Glutamatergic neuron (in vitro differentiated cells): ENCODE measurements around the gene C6orf136. TPM values are rescaled to one million over a fixed set of nuclear protein-coding genes. Genes with fewer than 3 reads are reported as not detected.
"Not testable (repeated sequence)": the region's sequence is repeated elsewhere in the genome, so short reads cannot be mapped to it uniquely, and the experiment has no call there.

Experiments used
- DNase-seq: peaks from one replicate; pipeline ENCODE4 v3.0.0; 2022
- H3K27ac Mint-ChIP-seq: one replicate; pipeline ENCODE4 v1.8.0; 2020; ENCODE audit warnings: mild to moderate bottlenecking, mixed read lengths, inconsistent platforms; ENCODE audit not compliant: unreplicated experiment
- H3K27me3 Mint-ChIP-seq: one replicate; pipeline ENCODE4 v1.8.0; 2020; ENCODE audit warnings: mild to moderate bottlenecking, moderate library complexity, mixed read lengths, inconsistent platforms; ENCODE audit not compliant: unreplicated experiment
- H3K36me3 Mint-ChIP-seq: one replicate; pipeline ENCODE4 v1.8.0; 2020; ENCODE audit warnings: mild to moderate bottlenecking, mixed read lengths, inconsistent platforms; ENCODE audit not compliant: unreplicated experiment
- H3K4me1 Mint-ChIP-seq: one replicate; pipeline ENCODE4 v1.8.0; 2020; ENCODE audit warnings: mild to moderate bottlenecking, low read depth, mixed read lengths, inconsistent platforms; ENCODE audit not compliant: unreplicated experiment
- H3K4me3 Mint-ChIP-seq: one replicate; pipeline ENCODE4 v1.8.0; 2020; ENCODE audit warnings: mild to moderate bottlenecking, mixed read lengths, inconsistent platforms; ENCODE audit not compliant: unreplicated experiment
- H3K9me3 Mint-ChIP-seq: one replicate; pipeline ENCODE4 v1.8.0; 2020; ENCODE audit warnings: mild to moderate bottlenecking, moderate library complexity, mixed read lengths, inconsistent platforms; ENCODE audit not compliant: unreplicated experiment
- long read RNA-seq: library from polyadenylated mRNA; unstranded; transcript quantifications from one replicate; pipeline ENCODE4 v2.0.0, GENCODE V29; 2020; ENCODE audit not compliant: unreplicated experiment
- total RNA-seq: library from RNA; stranded (reverse); fragmentation: NEBNext Ultra II Directional; extraction: Animal tissue kit (Norgen Biotek cat#: 25700); gene quantifications from one replicate; pipeline ENCODE4 v1.2.1, GENCODE V29; 2021; ENCODE audit not compliant: unreplicated experiment
- TF ChIP-seq, protein P1 (sequence below): fragments of 200-600 bp; sonication (generic); IDR thresholded peaks from one replicate; pipeline ENCODE4 v1.5.0; 2021; ENCODE audit not compliant: partially characterized antibody, unreplicated experiment

The C6orf136 gene, protein sequence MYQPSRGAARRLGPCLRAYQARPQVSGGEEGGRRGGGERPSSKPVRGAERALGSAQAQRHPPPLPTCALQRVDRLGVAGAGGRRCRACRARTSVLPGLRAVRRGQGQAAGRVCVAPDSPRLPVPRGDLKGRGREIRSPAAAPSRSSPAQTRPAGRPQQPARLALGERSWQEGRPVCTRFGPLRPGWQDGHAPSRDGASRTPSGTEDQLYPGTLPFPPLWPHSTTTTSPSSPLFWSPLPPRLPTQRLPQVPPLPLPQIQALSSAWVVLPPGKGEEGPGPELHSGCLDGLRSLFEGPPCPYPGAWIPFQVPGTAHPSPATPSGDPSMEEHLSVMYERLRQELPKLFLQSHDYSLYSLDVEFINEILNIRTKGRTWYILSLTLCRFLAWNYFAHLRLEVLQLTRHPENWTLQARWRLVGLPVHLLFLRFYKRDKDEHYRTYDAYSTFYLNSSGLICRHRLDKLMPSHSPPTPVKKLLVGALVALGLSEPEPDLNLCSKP
- total RNA-seq, result 13.7 TPM
- long read RNA-seq, partial matches to known transcripts, result 0 of 2 reads
- long read RNA-seq, other reads (novel, unspliced or antisense), result 2 of 2 reads

DNA sequence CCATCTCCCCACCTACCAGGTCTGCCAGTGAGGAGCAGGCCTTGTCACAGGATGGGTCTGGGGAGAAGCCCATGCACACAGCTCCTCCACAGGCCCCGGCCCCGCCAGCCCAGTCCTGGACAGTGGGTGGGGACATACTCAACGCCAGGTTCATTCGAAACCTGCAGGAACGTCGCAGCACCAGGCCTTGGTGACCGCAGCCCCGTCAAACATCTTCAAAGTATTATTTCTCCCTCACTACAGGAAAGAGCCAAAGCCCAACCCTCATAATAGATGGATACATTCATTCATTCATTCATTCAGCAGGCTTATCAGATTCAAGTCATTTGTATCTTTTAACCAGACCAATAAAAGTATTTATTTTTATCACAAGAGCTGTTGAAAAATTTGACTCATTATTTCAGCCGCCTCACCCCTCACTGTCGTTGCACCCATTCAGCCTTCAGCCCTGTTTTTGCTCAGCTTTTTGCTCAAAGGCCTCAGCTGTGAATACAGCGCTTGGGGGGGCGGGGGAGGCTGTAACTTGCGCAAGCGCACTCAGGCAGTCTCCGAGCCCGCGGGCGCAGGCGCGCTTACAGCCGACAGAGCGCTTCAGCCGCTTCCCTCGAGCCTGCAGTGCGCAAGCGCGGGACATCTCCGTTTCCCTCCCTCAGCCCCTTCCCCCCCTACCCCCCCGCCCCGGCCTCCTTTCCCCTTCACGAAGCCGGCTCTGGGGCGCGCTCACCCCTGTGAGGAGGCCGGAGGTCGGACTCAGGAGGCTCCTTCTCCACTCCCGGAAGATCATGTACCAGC, at the start of gene C6orf136:
TSS of gene C6orf136 (plus strand) at position 684 of the 792 bp plus-strand sequence. CDS start at position 783, 99 bp downstream.
- Mint-ChIP-seq H3K4me3 (peak within 1 kb of the TSS; percentile 88), H3K27me3 (peaks cover 8% of the 10 kb centered on the region), H3K4me1 (peaks cover 11% of the 10 kb centered on the region), H3K9me3 (peaks cover 9% of the 10 kb centered on the region), H3K36me3 (no peaks in the 10 kb centered on the region), H3K27ac (peak within 1 kb of the TSS; percentile 74)
- TF ChIP-seq, protein P1, sequence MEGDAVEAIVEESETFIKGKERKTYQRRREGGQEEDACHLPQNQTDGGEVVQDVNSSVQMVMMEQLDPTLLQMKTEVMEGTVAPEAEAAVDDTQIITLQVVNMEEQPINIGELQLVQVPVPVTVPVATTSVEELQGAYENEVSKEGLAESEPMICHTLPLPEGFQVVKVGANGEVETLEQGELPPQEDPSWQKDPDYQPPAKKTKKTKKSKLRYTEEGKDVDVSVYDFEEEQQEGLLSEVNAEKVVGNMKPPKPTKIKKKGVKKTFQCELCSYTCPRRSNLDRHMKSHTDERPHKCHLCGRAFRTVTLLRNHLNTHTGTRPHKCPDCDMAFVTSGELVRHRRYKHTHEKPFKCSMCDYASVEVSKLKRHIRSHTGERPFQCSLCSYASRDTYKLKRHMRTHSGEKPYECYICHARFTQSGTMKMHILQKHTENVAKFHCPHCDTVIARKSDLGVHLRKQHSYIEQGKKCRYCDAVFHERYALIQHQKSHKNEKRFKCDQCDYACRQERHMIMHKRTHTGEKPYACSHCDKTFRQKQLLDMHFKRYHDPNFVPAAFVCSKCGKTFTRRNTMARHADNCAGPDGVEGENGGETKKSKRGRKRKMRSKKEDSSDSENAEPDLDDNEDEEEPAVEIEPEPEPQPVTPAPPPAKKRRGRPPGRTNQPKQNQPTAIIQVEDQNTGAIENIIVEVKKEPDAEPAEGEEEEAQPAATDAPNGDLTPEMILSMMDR, result no peak
- DNase-seq, result peak; percentile 92

DNA sequence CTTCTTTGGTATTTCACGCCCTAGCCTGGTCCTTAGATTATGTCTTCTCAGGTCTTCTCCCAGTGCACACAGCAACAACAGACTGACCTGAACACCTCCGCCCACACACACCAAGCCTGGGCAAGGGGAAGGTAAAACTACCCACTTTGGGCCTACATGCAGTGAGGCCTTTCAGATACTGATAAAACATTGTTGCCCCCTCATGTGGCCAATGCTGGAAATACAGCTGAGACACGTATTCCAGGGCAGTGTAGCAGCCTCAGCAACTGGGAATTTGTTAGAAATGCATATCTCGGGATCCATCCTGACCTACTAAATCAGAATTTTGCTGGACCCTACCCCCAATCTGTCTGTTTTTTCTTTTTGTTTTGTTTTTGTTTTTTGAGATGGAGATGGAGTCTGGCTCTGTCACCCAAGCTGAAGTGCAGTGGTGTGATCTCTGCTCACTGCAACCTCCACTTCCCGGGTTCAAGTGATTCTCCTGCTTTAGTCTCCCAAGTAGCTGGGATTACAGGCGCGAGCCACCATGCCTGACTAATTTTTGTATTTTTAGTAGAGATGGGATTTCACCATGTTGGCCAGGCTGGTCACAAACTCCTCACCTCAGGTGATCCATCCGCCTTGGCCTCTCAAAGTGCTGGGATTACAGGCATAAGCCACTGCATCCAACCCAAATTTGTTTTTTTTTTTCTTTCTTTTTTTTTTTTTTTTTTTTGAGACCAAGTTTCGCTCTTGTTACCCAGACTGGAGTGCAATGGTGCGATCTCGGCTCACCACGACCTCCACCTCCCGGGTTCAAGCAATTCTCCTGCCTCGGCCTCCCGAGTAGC, 49.4 kb upstream of the C6orf136 start:
- H3K9me3 Mint-ChIP-seq, H3K27me3 Mint-ChIP-seq, H3K4me3 Mint-ChIP-seq, H3K36me3 Mint-ChIP-seq, H3K4me1 Mint-ChIP-seq: not testable (repeated sequence)
- peak overlapping the region; percentile 10 for H3K27ac Mint-ChIP-seq
- DNase-seq, result peak; percentile 88
- TF ChIP-seq, protein P1, result peak; percentile 81

DNA sequence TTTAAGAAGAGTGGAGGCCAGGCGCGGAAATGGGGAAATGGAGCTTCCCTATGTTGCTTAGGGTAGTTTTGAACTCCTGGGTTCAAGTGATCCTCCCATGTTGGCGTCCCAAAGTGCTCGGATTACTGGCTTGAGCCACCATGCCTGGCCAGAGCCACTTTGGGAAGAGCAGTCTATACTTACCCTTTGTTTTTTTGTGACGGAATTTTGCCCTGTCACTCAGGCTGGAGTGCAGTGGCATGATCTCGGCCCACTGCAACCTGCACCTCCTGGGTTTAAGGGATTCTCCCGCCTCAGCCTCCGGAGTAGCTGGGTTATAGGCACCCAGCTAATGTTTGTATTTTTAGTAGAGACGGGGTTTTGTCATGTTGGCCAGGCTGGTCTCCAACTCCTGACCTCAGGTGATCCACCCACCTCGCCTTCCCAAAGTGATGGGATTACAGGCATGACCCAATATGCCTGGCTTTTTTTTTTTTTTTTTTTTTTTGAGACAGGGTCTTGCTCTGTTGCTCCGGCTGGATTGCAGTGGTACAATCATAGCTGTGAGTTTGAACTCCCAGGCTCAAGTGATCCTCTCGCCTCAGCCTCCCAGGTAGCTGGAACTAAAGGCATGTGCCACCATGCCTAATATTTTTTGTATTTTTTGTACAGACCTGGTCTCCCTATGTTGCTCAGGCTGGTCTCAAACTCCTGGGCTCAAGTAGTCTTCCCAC, 47.9 kb upstream of the C6orf136 start:
- Mint-ChIP-seq H3K4me1 (peaks cover 4% of the 10 kb centered on the region), H3K4me3 (no peak overlapping the region), H3K36me3 (peaks cover 8% of the 10 kb centered on the region), H3K27ac (no peak overlapping the region), H3K9me3 (peaks cover 8% of the 10 kb centered on the region), H3K27me3 (peaks cover 10% of the 10 kb centered on the region)
- TF ChIP-seq, protein P1, result no peak
- no peak for DNase-seq

DNA sequence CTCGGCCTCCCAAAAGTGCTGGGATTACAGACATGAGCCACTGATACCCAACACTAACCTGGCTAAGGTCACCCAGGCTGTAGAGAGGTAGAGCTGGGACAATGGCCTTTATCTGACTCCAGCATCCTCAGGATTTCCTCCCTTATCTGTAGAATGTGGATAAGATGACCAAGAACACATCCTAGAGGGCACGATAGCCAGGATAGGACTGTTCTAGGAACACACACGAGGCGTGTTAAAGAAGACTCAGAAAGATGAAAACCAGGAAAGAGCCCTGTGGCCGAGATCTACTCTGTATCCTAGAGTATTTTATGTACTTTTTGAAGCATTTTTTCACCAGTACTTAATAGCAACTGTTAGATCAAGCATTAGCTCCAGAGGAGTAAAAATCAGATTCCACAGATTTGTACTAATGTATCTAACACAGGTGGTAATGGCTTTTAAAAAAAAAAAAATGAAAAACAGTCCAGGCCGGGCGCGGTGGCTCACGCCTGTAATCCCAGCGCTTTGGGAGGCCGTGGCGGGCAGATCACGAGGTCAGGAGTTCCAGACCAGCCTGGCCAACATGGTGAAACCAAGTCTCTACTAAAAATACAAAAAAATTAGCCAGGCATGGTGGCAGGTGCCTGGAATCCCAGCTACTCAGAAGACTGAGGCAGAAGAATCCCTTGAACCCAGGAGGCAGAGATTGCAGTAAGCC, 47.2 kb upstream of the C6orf136 start:
- TF ChIP-seq, protein P1, result no peak
- peaks cover 10% of the 10 kb centered on the region for H3K27me3 Mint-ChIP-seq
- DNase-seq, result no peak
- H3K36me3 Mint-ChIP-seq, result peaks cover 8% of the 10 kb centered on the region
- peaks cover 10% of the 10 kb centered on the region for H3K9me3 Mint-ChIP-seq
- peaks cover 4% of the 10 kb centered on the region for H3K4me1 Mint-ChIP-seq
- no peak overlapping the region for H3K4me3 Mint-ChIP-seq
- no peak overlapping the region for H3K27ac Mint-ChIP-seq
